Kidney epithelial cell (primary cell): Measurements from ENCODE around the gene CDH23. TPM values are rescaled to one million over a fixed set of nuclear protein-coding genes. Genes with fewer than 3 reads are reported as not detected.

Experiments used
- DNase-seq: peaks from one replicate; pipeline ENCODE4 v3.0.0-alpha.2; 2010; ENCODE audit warnings: low read depth
- H3K27me3 ChIP-seq: 2 replicates; pipeline ENCODE4 v1.6.0; 2011; ENCODE audit warnings: low read length; ENCODE audit not compliant: control insufficient read depth, insufficient read depth
- H3K36me3 ChIP-seq: 2 replicates; pipeline ENCODE4 v1.5.1; 2011; ENCODE audit warnings: low read length; ENCODE audit not compliant: control insufficient read depth, insufficient read depth
- H3K4me3 ChIP-seq: 2 replicates; pipeline ENCODE4 v1.5.1; 2011; ENCODE audit warnings: low read depth, mild to moderate bottlenecking, control low read depth, low read length
- CTCF ChIP-seq: IDR thresholded peaks from 2 replicates; pipeline ENCODE4 v1.5.1; 2011; ENCODE audit warnings: mild to moderate bottlenecking, moderate library complexity, low read length, control low read depth, inconsistent platforms; ENCODE audit not compliant: insufficient read depth, poor library complexity, severe bottlenecking
- total RNA-seq: library from RNA; depleted of rRNA; stranded (reverse); fragments of >200 nt; gene quantifications from 2 replicates; pipeline ENCODE4 v1.2.3, GENCODE V29; 2015

The CDH23 gene
- total RNA-seq, 1 donor from 2014 or later = 0.04 TPM

GRCh38 chr10:71715026-71715425 is 318.3 kb downstream of the CDH23 start:
- H3K27me3 ChIP-seq = peaks cover 9% of the 10 kb centered on the region
- TF ChIP-seq CTCF = no peak
- DNase-seq = no peak
- no peaks in the 10 kb centered on the region for H3K36me3 ChIP-seq
- H3K4me3 ChIP-seq = no peak overlapping the region

DNA sequence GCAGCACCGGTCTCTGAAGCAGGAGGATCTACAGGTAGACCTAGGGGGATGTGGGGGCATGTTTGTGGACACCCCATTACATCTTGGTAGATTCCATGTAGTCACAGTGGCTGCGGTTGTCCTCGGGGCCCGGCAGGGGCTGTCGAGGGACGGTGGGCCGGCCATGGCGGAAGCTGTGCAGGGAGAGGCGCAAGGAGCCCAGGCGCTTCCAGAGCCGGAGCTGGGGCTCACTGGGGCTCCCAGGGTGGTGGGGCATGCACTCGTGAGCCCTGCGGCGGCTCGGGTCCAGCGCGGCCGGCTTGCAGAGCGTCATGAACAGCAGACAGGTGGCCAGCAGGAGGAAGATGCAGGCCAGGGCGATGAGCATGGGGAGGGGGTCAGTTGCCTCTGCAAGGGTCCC is 319.1 kb downstream of the CDH23 start:
- H3K4me3 ChIP-seq = no peak overlapping the region
- H3K36me3 ChIP-seq = no peaks in the 10 kb centered on the region
- DNase-seq = no peak
- TF ChIP-seq CTCF = no peak
- peaks cover 5% of the 10 kb centered on the region for H3K27me3 ChIP-seq

DNA sequence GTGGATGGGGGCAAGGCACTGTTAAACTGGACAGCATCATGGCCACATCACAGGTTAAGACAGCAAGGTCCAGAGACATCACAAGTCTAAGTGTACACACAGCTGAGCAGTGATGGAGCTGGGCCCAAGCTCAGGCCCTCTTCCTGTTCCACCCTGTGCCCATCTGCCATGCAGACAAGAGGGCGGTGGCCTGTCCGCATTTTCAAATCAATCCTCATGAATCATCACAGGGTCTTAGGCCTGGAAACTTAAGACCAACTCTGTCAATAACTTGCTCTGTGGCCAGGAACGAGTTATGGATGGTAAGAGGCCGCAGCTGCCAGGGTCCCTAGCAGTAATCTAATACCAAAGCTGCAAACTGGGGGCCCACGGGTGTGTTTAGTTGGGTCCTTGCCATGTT is 319.7 kb downstream of the CDH23 start:
- DNase-seq = no peak
- TF ChIP-seq CTCF = no peak
- Histone ChIP-seq H3K4me3 (no peak overlapping the region), H3K36me3 (no peaks in the 10 kb centered on the region), H3K27me3 (peaks cover 5% of the 10 kb centered on the region)

DNA sequence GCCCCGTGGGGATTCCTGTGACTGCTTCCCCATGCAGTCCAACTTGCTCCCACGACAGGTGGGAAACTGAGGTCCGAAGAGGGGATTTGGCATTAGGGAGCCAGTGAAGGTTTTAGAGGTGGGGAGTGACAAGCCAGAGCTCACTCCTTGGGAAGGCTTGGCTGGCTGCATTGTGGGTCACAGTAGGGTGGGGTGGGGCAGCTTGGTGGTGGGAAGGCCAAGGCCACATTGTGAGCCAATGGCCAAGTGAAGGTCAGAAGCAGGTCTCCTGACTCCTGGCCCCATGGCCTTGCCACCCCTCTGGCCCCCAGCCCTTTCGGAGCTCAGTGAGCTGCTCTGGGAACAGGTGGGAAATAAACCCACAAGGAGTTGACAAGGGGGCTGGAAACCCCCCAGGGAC is 320.3 kb downstream of the CDH23 start:
- no peak for TF ChIP-seq CTCF
- Histone ChIP-seq H3K4me3 (no peak overlapping the region), H3K36me3 (no peaks in the 10 kb centered on the region), H3K27me3 (peaks cover 5% of the 10 kb centered on the region)
- DNase-seq = no peak

DNA sequence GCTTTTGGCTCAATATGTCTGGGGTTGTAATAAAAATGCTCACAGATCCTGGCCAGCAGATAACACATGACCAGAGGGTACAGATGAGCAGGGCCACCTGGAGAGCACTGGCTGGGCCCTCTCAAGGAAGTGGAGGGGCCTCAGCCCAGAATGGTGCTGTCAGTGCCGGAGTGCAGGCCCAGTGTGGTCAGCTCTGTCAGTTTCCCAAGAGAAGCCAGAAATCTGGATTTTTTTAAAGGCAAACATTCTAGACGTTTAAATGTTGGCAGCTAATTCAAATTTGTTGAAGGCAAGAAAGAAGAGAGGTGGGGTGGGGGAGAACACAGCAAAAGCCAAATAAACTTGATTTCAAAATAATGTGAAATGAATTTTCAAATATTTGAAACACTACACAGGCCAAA is 320.8 kb downstream of the CDH23 start:
- no peak for TF ChIP-seq CTCF
- Histone ChIP-seq H3K36me3 (no peaks in the 10 kb centered on the region), H3K4me3 (no peak overlapping the region), H3K27me3 (peaks cover 3% of the 10 kb centered on the region)
- DNase-seq = no peak

DNA sequence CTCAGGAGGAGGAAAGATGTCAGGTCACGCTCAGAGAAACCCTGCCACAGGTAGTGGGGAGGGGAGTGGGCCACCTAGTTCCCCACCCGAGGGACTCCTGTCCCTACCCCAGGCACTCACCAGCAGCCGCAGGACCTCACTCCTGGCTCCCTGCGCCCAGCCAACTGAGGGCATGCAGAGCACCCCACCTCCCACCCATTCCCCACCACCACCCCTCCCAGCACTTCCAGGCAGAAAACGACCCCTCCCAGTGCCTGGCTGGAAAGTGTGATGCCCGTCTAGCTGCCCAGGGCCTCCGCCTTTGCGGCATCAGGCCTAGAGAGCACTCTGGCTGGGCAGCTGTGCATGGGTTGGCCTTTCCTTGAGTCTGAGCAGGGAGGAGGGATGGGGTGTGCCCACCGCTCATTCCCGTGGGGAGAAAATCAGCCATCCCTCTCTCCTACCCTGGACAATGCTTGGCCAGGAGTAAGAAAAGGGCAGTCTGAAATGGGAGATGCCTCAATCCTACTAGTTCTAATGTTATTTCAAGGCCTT is 321.5 kb downstream of the CDH23 start:
- no peak for TF ChIP-seq CTCF
- Histone ChIP-seq H3K4me3 (no peak overlapping the region), H3K36me3 (no peaks in the 10 kb centered on the region), H3K27me3 (peaks cover 3% of the 10 kb centered on the region)
- DNase-seq = no peak
